Breast epithelium (tissue), 4 donors: ENCODE results near the gene HSPA1A. TPM values are rescaled to one million over a fixed set of nuclear protein-coding genes. Genes with fewer than 3 reads are reported as not detected.
A peak's percentile ranks its signal among the peaks of the same experiment; 100 is the strongest.
"Not testable (repeated sequence)": the region's sequence is repeated elsewhere in the genome, so short reads cannot be mapped to it uniquely, and the experiment has no call there.

Experiments used
- DNase-seq, 2 donors: peaks; one replicate each; pipeline ENCODE4 v3.0.0-alpha.2; 2019; ENCODE audit warnings: low spot score in 2 of 2
- H3K27ac ChIP-seq, 2 donors: fragments of 200-600 bp; sonication (generic) in 1 of 2; one replicate each; pipeline ENCODE4 v1.5.1; 2016 to 2019; ENCODE audit warnings: mild to moderate bottlenecking in 1 of 2
- H3K27me3 ChIP-seq, 2 donors: fragments of 200-600 bp; sonication (generic) in 1 of 2; one replicate each; pipeline versions ENCODE4 v1.5.1 to v1.6.0; 2017 to 2019; ENCODE audit warnings: control low read depth in 1 of 2, mild to moderate bottlenecking in 1 of 2
- H3K36me3 ChIP-seq: fragments of 200-600 bp; one replicate; pipeline ENCODE4 v1.5.1; 2019
- H3K4me1 ChIP-seq, 2 donors: fragments of 200-600 bp; sonication (generic); one replicate each; pipeline ENCODE4 v1.5.1; 2016 to 2019; ENCODE audit warnings: control low read depth in 1 of 2
- H3K4me3 ChIP-seq, 3 donors: fragments of 200-600 bp; sonication (generic); 1 replicate in 2 of 3; 2 replicates in 1 of 3; pipeline ENCODE4 v1.5.1; 2016 to 2019; ENCODE audit warnings: mild to moderate bottlenecking in 3 of 3, moderate library complexity in 2 of 3
- H3K9me3 ChIP-seq, 2 donors: fragments of 200-600 bp; sonication (generic) in 1 of 2; one replicate each; pipeline ENCODE4 v1.5.1; 2016 to 2019; ENCODE audit warnings: control low read depth in 1 of 2
- CTCF ChIP-seq, 3 donors: fragments of 450-650 bp; IDR thresholded peaks; one replicate each; pipeline ENCODE4 v1.5.1; 2016 to 2017; ENCODE audit warnings: antibody characterized with exemption in 3 of 3, mild to moderate bottlenecking in 3 of 3, moderate library complexity in 3 of 3
- POLR2A ChIP-seq: fragments of 450-650 bp; IDR thresholded peaks from one replicate; pipeline ENCODE4 v1.6.1; 2016; ENCODE audit warnings: antibody characterized with exemption, mild to moderate bottlenecking, moderate library complexity
- POLR2AphosphoS5 ChIP-seq, 3 donors: sonication (generic); formaldehyde crosslinking; IDR thresholded peaks; one replicate each; pipeline ENCODE4 v1.6.1; 2017; ENCODE audit warnings: antibody characterized with exemption in 3 of 3
- intact Hi-C: fragments of 100-400 bp; cut with DNase I; formaldehyde crosslinking; loops from one replicate; pipeline ENCODE4 v1.15.1; 2023; ENCODE audit warnings: low total_unique reads
- total RNA-seq, 3 donors: library from RNA; depleted of rRNA; stranded (reverse); fragments of >200 nt; gene quantifications; one replicate each; pipeline ENCODE4 v1.1.0, GENCODE V29; 2016

HSPA1A gene
- total RNA-seq, 3 donors from 2014 or later = 136 to 459 (median 202) TPM

- H3K4me3 ChIP-seq = peak within 1 kb of the TSS; percentile 72 to 99 (median 82)
- no peaks in the 10 kb centered on the region for H3K36me3 ChIP-seq
- peak within 1 kb of the TSS; percentile 94 to 96 for H3K27ac ChIP-seq
- no peaks in the 10 kb centered on the region for H3K27me3 ChIP-seq
- DNase-seq = peak; percentile 99 to 100
- intact Hi-C loops = no loop called here
- H3K4me1 ChIP-seq = peaks cover 5 to 6% of the 10 kb centered on the region in 2 donors
- TF ChIP-seq CTCF (IDR thresholded peaks at IDR 0.05) = no peak
- TF ChIP-seq POLR2AphosphoS5 (IDR thresholded peaks at IDR 0.05) = peak; percentile 90 to 97 (median 93)
- peak; percentile 96 for TF ChIP-seq POLR2A
- H3K9me3 ChIP-seq = no peaks in the 10 kb centered on the region
Observed at GRCh38 chr6:31862344-31863235, 47.2 kb downstream of the HSPA1A start, which contains the start of gene NEU1. Gene NEU1 (minus strand): TSS chr6:31862821. CDS start chr6:31862776, 45 bp downstream.

- intact Hi-C loops, H3K9me3 ChIP-seq, H3K36me3 ChIP-seq, DNase-seq, H3K4me1 ChIP-seq, H3K27me3 ChIP-seq: not testable (repeated sequence)
- Histone ChIP-seq H3K27ac (peak overlapping the region; percentile 20 to 94), H3K4me3 (peak overlapping the region; percentile 72 to 99 (median 82))
Observed at GRCh38 chr6:31864123-31864562, 48.8 kb downstream of the HSPA1A start.

- no peaks in the 10 kb centered on the region for H3K36me3 ChIP-seq
- intact Hi-C loops = no loop called here
- no peaks in the 10 kb centered on the region for H3K27me3 ChIP-seq
- H3K9me3 ChIP-seq = no peaks in the 10 kb centered on the region
- no peak for DNase-seq
- peaks cover 5 to 6% of the 10 kb centered on the region in 2 donors for H3K4me1 ChIP-seq
- H3K4me3 ChIP-seq = no peak overlapping the region
- TF ChIP-seq CTCF (IDR thresholded peaks at IDR 0.05) (no peak), POLR2A (no peak), POLR2AphosphoS5 (IDR thresholded peaks at IDR 0.05) (no peak)
- no peak overlapping the region for H3K27ac ChIP-seq
Observed at GRCh38 chr6:31864818-31865204, 49.5 kb downstream of the HSPA1A start.

GRCh38 chr6:31865205-31866118 is 50.1 kb downstream of the HSPA1A start:
- Histone ChIP-seq H3K9me3 (no peaks in the 10 kb centered on the region), H3K36me3 (no peaks in the 10 kb centered on the region), H3K27ac (no peak overlapping the region), H3K27me3 (no peaks in the 10 kb centered on the region), H3K4me3 (no peak overlapping the region), H3K4me1 (peaks cover 5 to 6% of the 10 kb centered on the region in 2 donors)
- no peak for TF ChIP-seq POLR2A
- TF ChIP-seq CTCF (IDR thresholded peaks at IDR 0.05) = no peak
- DNase-seq = no peak
- intact Hi-C loops = no loop called here

Other genes with a start within 250 kb of the HSPA1A start
- gene LTA, start 243.3 kb upstream of the HSPA1A start, total RNA-seq = under 1 TPM in 1 of 3 donors, not detected in 2; 0.29 TPM
- under 1 TPM in 2 of 3 donors, not detected in 1; 0.33 to 0.73 TPM for gene TNF, start 240.0 kb upstream of the HSPA1A start, total RNA-seq
- gene LTB, start 233.1 kb upstream of the HSPA1A start, total RNA-seq = 1 to 10 TPM in 1 of 3 donors, under 1 TPM in 1, not detected in 1; 0.96 to 1.0 TPM
- gene LST1, start 229.3 kb upstream of the HSPA1A start, total RNA-seq = 10 to 100 TPM in 1 of 3 donors, 1 to 10 TPM in 2; 8.8 to 10.7 (median 9.8) TPM
- gene NCR3, start 222.5 kb upstream of the HSPA1A start, total RNA-seq = not detected
- gene AIF1, start 200.3 kb upstream of the HSPA1A start, total RNA-seq = 10 to 100 TPM; 26.9 to 54.1 (median 28.2) TPM
- gene PRRC2A, start 194.8 kb upstream of the HSPA1A start, total RNA-seq = 10 to 100 TPM; 42.7 to 57.2 (median 57.0) TPM
- 100 to 1,000 TPM; 154 to 170 (median 157) TPM for gene BAG6, start 162.9 kb upstream of the HSPA1A start, total RNA-seq
- gene APOM, start 159.6 kb upstream of the HSPA1A start, total RNA-seq = 1 to 10 TPM; 1.3 to 4.8 (median 4.6) TPM
- gene C6orf47, start 154.8 kb upstream of the HSPA1A start, total RNA-seq = 10 to 100 TPM; 20.3 to 27.4 (median 24.8) TPM
- 10 to 100 TPM; 16.2 to 22.2 (median 20.0) TPM for gene GPANK1, start 150.5 kb upstream of the HSPA1A start, total RNA-seq
- gene CSNK2B, start 149.5 kb upstream of the HSPA1A start, total RNA-seq = 100 to 1,000 TPM; 135 to 180 (median 178) TPM
- gene LY6G5B, start 145.6 kb upstream of the HSPA1A start, total RNA-seq = 10 to 100 TPM in 1 of 3 donors, 1 to 10 TPM in 2; 6.2 to 12.7 (median 8.5) TPM
- gene LY6G5C, start 134.5 kb upstream of the HSPA1A start, total RNA-seq = 1 to 10 TPM in 1 of 3 donors, under 1 TPM in 2; 0.33 to 1.9 (median 0.64) TPM
- 10 to 100 TPM; 42.6 to 62.6 (median 50.5) TPM for gene ABHD16A, start 112.2 kb upstream of the HSPA1A start, total RNA-seq
- not detected for gene LY6G6F, start 108.7 kb upstream of the HSPA1A start, total RNA-seq
- gene LY6G6D, start 100.2 kb upstream of the HSPA1A start, total RNA-seq = not detected
- not detected for gene LY6G6C, start 93.8 kb upstream of the HSPA1A start, total RNA-seq
- gene MPIG6B, start 92.2 kb upstream of the HSPA1A start, total RNA-seq = under 1 TPM in 1 of 3 donors, not detected in 2; 0.16 TPM
- gene DDAH2, start 86.2 kb upstream of the HSPA1A start, total RNA-seq = 100 to 1,000 TPM in 2 of 3 donors, 10 to 100 TPM in 1; 100.0 to 212 (median 115) TPM
- gene CLIC1, start 79.0 kb upstream of the HSPA1A start, total RNA-seq = 100 to 1,000 TPM; 266 to 325 (median 318) TPM
- gene MSH5, start 75.5 kb upstream of the HSPA1A start, total RNA-seq = 10 to 100 TPM in 1 of 3 donors, 1 to 10 TPM in 2; 7.9 to 13.4 (median 8.0) TPM
- 1 to 10 TPM in 2 of 3 donors, not detected in 1; 1.6 to 2.0 TPM for gene SAPCD1, start 52.9 kb upstream of the HSPA1A start, total RNA-seq
- gene VWA7, start 38.2 kb upstream of the HSPA1A start, total RNA-seq = 1 to 10 TPM in 1 of 3 donors, under 1 TPM in 1, not detected in 1; under 0.01 to 1.6 TPM
- 10 to 100 TPM; 19.2 to 35.4 (median 26.2) TPM for gene VARS1, start 19.8 kb upstream of the HSPA1A start, total RNA-seq
- 10 to 100 TPM; 28.7 to 39.7 (median 32.6) TPM for gene LSM2, start 8.6 kb upstream of the HSPA1A start, total RNA-seq
- 1 to 10 TPM; 1.3 to 1.9 (median 1.6) TPM for gene HSPA1L, start 260 bp upstream of the HSPA1A start, total RNA-seq
- gene HSPA1B, start 12.2 kb downstream of the HSPA1A start, total RNA-seq = 100 to 1,000 TPM; 113 to 376 (median 232) TPM
- 10 to 100 TPM; 44.6 to 57.3 (median 48.9) TPM for gene NEU1, start 47.3 kb downstream of the HSPA1A start, total RNA-seq
- gene SLC44A4, start 63.5 kb downstream of the HSPA1A start, total RNA-seq = 10 to 100 TPM in 2 of 3 donors, under 1 TPM in 1; 0.32 to 35.4 (median 10.5) TPM
- 10 to 100 TPM; 34.6 to 37.5 (median 37.0) TPM for gene EHMT2, start 82.2 kb downstream of the HSPA1A start, total RNA-seq
- gene ZBTB12, start 86.5 kb downstream of the HSPA1A start, total RNA-seq = 1 to 10 TPM in 2 of 3 donors, under 1 TPM in 1; 0.64 to 3.3 (median 1.9) TPM
- 10 to 100 TPM; 10.2 to 54.2 (median 15.4) TPM for gene C2, start 112.2 kb downstream of the HSPA1A start, total RNA-seq
- 100 to 1,000 TPM in 2 of 3 donors, 10 to 100 TPM in 1; 36.3 to 177 (median 130) TPM for gene CFB, start 130.6 kb downstream of the HSPA1A start, total RNA-seq
- 10 to 100 TPM; 77.3 to 92.7 (median 90.1) TPM for gene NELFE, start 143.4 kb downstream of the HSPA1A start, total RNA-seq
- gene SKIC2, start 143.6 kb downstream of the HSPA1A start, total RNA-seq = 10 to 100 TPM; 30.7 to 46.5 (median 43.9) TPM
- 10 to 100 TPM; 12.0 to 28.4 (median 22.0) TPM for gene DXO, start 156.6 kb downstream of the HSPA1A start, total RNA-seq
- 100 to 1,000 TPM in 2 of 3 donors, 1 to 10 TPM in 1; 7.2 to 275 (median 230) TPM for gene C4A, start 166.5 kb downstream of the HSPA1A start, total RNA-seq
- 100 to 1,000 TPM in 2 of 3 donors, 1 to 10 TPM in 1; 5.6 to 323 (median 298) TPM for gene C4B, start 199.3 kb downstream of the HSPA1A start, total RNA-seq
- gene CYP21A2, start 222.9 kb downstream of the HSPA1A start, total RNA-seq = 10 to 100 TPM in 1 of 3 donors, 1 to 10 TPM in 1, not detected in 1; 1.6 to 14.1 TPM